Fibroblast of lung (primary cell): Measurements from ENCODE around the gene MACROD2. TPM values are rescaled to one million over a fixed set of nuclear protein-coding genes. Genes with fewer than 3 reads are reported as not detected.

ENCODE experiments used
- DNase-seq, 2 donors: peaks; one replicate each; pipeline versions ENCODE4 v3.0.0 to v3.0.0-alpha.2; 2010; ENCODE audit warnings: low read depth in 2 of 2
- H2AFZ ChIP-seq: 2 replicates; pipeline ENCODE4 v1.5.1; 2012; ENCODE audit warnings: low read length, control low read depth, inconsistent platforms
- H3K27ac ChIP-seq: 2 replicates; pipeline ENCODE4 v1.5.1; 2011; ENCODE audit warnings: low read length, control low read depth; ENCODE audit not compliant: insufficient read depth
- H3K27me3 ChIP-seq: 2 replicates; pipeline ENCODE4 v1.5.1; 2011; ENCODE audit warnings: mild to moderate bottlenecking, low read length; ENCODE audit not compliant: control insufficient read depth, insufficient read depth
- H3K36me3 ChIP-seq: 2 replicates; pipeline ENCODE4 v1.5.1; 2011; ENCODE audit warnings: low read length; ENCODE audit not compliant: control insufficient read depth, insufficient read depth
- H3K4me1 ChIP-seq: 2 replicates; pipeline ENCODE4 v1.5.1; 2011; ENCODE audit warnings: low read length; ENCODE audit not compliant: control insufficient read depth, insufficient read depth; ENCODE audit errors: extremely low read depth
- H3K4me2 ChIP-seq: 2 replicates; pipeline ENCODE4 v1.5.1; 2011; ENCODE audit warnings: low read length, control low read depth; ENCODE audit not compliant: insufficient read depth; ENCODE audit errors: extremely low read depth
- H3K4me3 ChIP-seq, 4 experiments: fragments of 200-600 bp in 1 of 4; sonication (generic) in 1 of 4; replicated peaks in 1 of 4; 2 replicates each; pipeline ENCODE4 v1.5.1; 2011 to 2016; ENCODE audit warnings: low read length in 4 of 4, low read depth in 3 of 4, mild to moderate bottlenecking in 3 of 4, control low read depth in 2 of 4, inconsistent platforms in 1 of 4, mixed read lengths in 1 of 4; ENCODE audit not compliant: insufficient read depth in 1 of 4; ENCODE audit errors: control extremely low read depth in 1 of 4
- H3K79me2 ChIP-seq: 2 replicates; pipeline ENCODE4 v1.5.1; 2012; ENCODE audit warnings: mild to moderate bottlenecking, low read length, inconsistent platforms; ENCODE audit not compliant: control insufficient read depth, insufficient read depth
- H3K9ac ChIP-seq: 2 replicates; pipeline ENCODE4 v1.5.1; 2011; ENCODE audit warnings: mild to moderate bottlenecking, low read length, control low read depth; ENCODE audit not compliant: insufficient read depth
- H3K9me3 ChIP-seq: 2 replicates; pipeline ENCODE4 v1.5.1; 2012; ENCODE audit warnings: low read depth, low read length; ENCODE audit not compliant: control insufficient read depth, insufficient read depth
- H4K20me1 ChIP-seq: 2 replicates; pipeline ENCODE4 v1.5.1; 2011; ENCODE audit warnings: low read length; ENCODE audit not compliant: control insufficient read depth, insufficient read depth; ENCODE audit errors: extremely low read depth
- EZH2 ChIP-seq: IDR thresholded peaks from 2 replicates; pipeline ENCODE4 v1.5.1; 2012; ENCODE audit warnings: low read length, control low read depth, mild to moderate bottlenecking; ENCODE audit errors: missing control alignments
- polyA plus RNA-seq, 2 donors: library from polyadenylated mRNA; depleted of rRNA in 1 of 2; stranded (reverse) in 1 of 2; unstranded in 1 of 2; fragments of >200 nt; gene quantifications; 2 replicates each; pipeline ENCODE4 v1.2.1, GENCODE V29; 2011 to 2012; ENCODE audit warnings: missing spikeins in 1 of 2
- total RNA-seq: library from RNA; depleted of rRNA; stranded (reverse); fragments of >200 nt; gene quantifications from 2 replicates; pipeline ENCODE4 v1.2.1, GENCODE V29; 2014
- TF ChIP-seq, protein P1 (sequence below), 2 donors: IDR thresholded peaks in 1 of 2; conservative IDR thresholded peaks in 1 of 2; 1 replicate in 1 of 2; 2 replicates in 1 of 2; pipeline ENCODE4 v1.5.1; 2011 to 2012; ENCODE audit warnings: low read length in 2 of 2, control low read depth in 1 of 2, inconsistent platforms in 1 of 2, low read depth in 1 of 2, mild to moderate bottlenecking in 1 of 2

The MACROD2 gene
- total and polyA plus RNA-seq, 2 donors (not counting 1 experiment from before 2014, with no cell fraction given): 0.54 to 1.7 TPM

DNA sequence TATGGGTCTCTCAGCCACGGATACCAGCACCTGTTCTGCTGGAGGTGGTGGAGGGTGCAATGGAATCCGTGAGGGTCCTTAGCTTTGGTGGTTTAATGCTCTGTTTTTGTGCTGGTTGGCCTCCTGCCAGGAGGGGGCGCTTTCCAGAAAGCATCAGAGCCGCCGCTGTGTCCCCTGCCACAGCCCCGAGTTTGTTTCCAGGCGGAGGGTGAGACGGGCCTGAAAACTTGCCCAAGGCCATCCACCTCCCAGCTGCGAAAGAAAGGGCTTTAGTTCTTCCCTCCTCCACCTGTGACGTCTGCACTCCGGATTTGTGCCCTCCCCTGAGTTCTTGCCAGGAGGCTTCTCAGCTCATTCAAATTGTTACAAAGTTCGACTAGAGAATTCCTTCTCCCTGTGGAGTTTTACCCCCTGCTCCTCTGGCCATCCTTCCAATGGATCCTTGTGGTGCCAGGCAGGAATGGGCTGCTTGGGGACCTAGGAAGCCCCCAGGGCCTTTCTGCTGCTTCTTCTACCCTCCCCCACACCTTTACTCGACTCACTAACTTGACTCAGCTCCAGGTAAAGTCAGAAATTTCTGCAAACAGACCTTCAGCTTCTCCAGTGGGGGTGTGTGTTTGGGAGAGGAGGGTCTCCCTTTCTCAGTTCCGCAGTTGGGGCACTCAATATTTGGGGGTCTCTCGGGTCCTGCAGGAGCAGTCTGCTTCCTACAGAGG is 1704.3 kb downstream of the MACROD2 start:
- TF ChIP-seq, protein P1, sequence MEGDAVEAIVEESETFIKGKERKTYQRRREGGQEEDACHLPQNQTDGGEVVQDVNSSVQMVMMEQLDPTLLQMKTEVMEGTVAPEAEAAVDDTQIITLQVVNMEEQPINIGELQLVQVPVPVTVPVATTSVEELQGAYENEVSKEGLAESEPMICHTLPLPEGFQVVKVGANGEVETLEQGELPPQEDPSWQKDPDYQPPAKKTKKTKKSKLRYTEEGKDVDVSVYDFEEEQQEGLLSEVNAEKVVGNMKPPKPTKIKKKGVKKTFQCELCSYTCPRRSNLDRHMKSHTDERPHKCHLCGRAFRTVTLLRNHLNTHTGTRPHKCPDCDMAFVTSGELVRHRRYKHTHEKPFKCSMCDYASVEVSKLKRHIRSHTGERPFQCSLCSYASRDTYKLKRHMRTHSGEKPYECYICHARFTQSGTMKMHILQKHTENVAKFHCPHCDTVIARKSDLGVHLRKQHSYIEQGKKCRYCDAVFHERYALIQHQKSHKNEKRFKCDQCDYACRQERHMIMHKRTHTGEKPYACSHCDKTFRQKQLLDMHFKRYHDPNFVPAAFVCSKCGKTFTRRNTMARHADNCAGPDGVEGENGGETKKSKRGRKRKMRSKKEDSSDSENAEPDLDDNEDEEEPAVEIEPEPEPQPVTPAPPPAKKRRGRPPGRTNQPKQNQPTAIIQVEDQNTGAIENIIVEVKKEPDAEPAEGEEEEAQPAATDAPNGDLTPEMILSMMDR (conservative IDR thresholded peaks at IDR 0.05 in 1 of 2, IDR thresholded peaks at IDR 0.05 in 1 of 2; ENCODE audit: low read depth in 1 of 2, low read length in 2 of 2): no peak
- no peak for TF ChIP-seq EZH2
- Histone ChIP-seq H4K20me1 (no peaks in the 10 kb centered on the region), H3K9me3 (no peaks in the 10 kb centered on the region), H3K27ac (no peak overlapping the region), H3K4me2 (no peak overlapping the region), H3K9ac (no peak overlapping the region), H3K27me3 (no peaks in the 10 kb centered on the region), H3K4me3 (no peak overlapping the region), H3K36me3 (no peaks in the 10 kb centered on the region), H3K4me1 (peaks cover 2% of the 10 kb centered on the region), H3K79me2 (no peaks in the 10 kb centered on the region), H2AFZ (no peak overlapping the region)
- DNase-seq: no peak

- Histone ChIP-seq H3K27ac (no peak overlapping the region), H3K79me2 (no peaks in the 10 kb centered on the region), H3K9ac (no peak overlapping the region), H3K4me2 (no peak overlapping the region), H4K20me1 (no peaks in the 10 kb centered on the region), H3K27me3 (no peaks in the 10 kb centered on the region), H3K9me3 (no peaks in the 10 kb centered on the region), H3K4me3 (no peak overlapping the region), H3K36me3 (no peaks in the 10 kb centered on the region), H2AFZ (no peak overlapping the region), H3K4me1 (peaks cover 2% of the 10 kb centered on the region)
- TF ChIP-seq EZH2: no peak
- TF ChIP-seq, protein P1 (conservative IDR thresholded peaks at IDR 0.05 in 1 of 2, IDR thresholded peaks at IDR 0.05 in 1 of 2; ENCODE audit: low read depth in 1 of 2, low read length in 2 of 2): no peak
- DNase-seq: no peak
These were observed 1704.9 kb downstream of the MACROD2 start for GRCh38 chr20:15700147-15700765.

GRCh38 chr20:15702161-15702560 is 1706.8 kb downstream of the MACROD2 start:
- Histone ChIP-seq H3K9me3 (no peaks in the 10 kb centered on the region), H3K36me3 (no peaks in the 10 kb centered on the region), H4K20me1 (no peaks in the 10 kb centered on the region), H3K4me1 (peaks cover 2% of the 10 kb centered on the region), H3K4me2 (no peak overlapping the region), H3K79me2 (no peaks in the 10 kb centered on the region), H3K27ac (no peak overlapping the region), H3K27me3 (no peaks in the 10 kb centered on the region), H3K9ac (no peak overlapping the region), H3K4me3 (no peak overlapping the region), H2AFZ (no peak overlapping the region)
- DNase-seq: peak; percentile 3 to 48
- no peak for TF ChIP-seq EZH2
- TF ChIP-seq, protein P1 (conservative IDR thresholded peaks at IDR 0.05 in 1 of 2, IDR thresholded peaks at IDR 0.05 in 1 of 2; ENCODE audit: low read depth in 1 of 2, low read length in 2 of 2): no peak
